Lung (tissue), 12 donors: ENCODE data around the gene SH2D7. TPM values are rescaled to one million over a fixed set of nuclear protein-coding genes. Genes with fewer than 3 reads are reported as not detected.

Experiments used
- ATAC-seq: fragments of 200-7000 bp; cut with Tn5 transposase; one replicate; pipeline ENCODE4 v1.9.1; 2020; ENCODE audit warnings: moderate number of reproducible peaks; ENCODE audit not compliant: insufficient read depth, low FRiP score
- DNase-seq, 3 donors: peaks; one replicate each; pipeline ENCODE4 v3.0.0-alpha.2; 2013 to 2017
- H3K27ac ChIP-seq, 2 donors: one replicate each; pipeline ENCODE4 v1.5.1; 2013; ENCODE audit warnings: mild to moderate bottlenecking in 2 of 2, moderate library complexity in 2 of 2, control low read depth in 1 of 2, inconsistent platforms in 1 of 2, low read depth in 1 of 2, low read length in 1 of 2
- H3K27me3 ChIP-seq, 3 donors: one replicate each; pipeline ENCODE4 v1.5.1; 2013; ENCODE audit warnings: low read length in 2 of 3; ENCODE audit not compliant: control insufficient read depth in 3 of 3, insufficient read depth in 3 of 3
- H3K36me3 ChIP-seq, 4 donors: one replicate each; pipeline ENCODE4 v1.5.1; 2013; ENCODE audit warnings: low read length in 4 of 4, mild to moderate bottlenecking in 1 of 4, moderate library complexity in 1 of 4; ENCODE audit not compliant: control insufficient read depth in 4 of 4, insufficient read depth in 4 of 4
- H3K4me1 ChIP-seq, 5 donors: one replicate each; pipeline ENCODE4 v1.5.1; 2013; ENCODE audit warnings: low read length in 5 of 5, mild to moderate bottlenecking in 2 of 5, moderate library complexity in 1 of 5; ENCODE audit not compliant: control insufficient read depth in 5 of 5, insufficient read depth in 5 of 5
- H3K4me3 ChIP-seq: one replicate; pipeline ENCODE4 v1.5.1; 2013; ENCODE audit warnings: mild to moderate bottlenecking, control low read depth, moderate library complexity
- H3K9ac ChIP-seq, 2 donors: one replicate each; pipeline ENCODE4 v1.5.1; 2013; ENCODE audit warnings: low read length in 2 of 2, control low read depth in 1 of 2; ENCODE audit not compliant: insufficient read depth in 1 of 2
- H3K9me3 ChIP-seq, 4 donors: one replicate each; pipeline ENCODE4 v1.5.1; 2013; ENCODE audit warnings: low read length in 3 of 4, mild to moderate bottlenecking in 1 of 4, moderate library complexity in 1 of 4; ENCODE audit not compliant: control insufficient read depth in 4 of 4, insufficient read depth in 3 of 4
- CTCF ChIP-seq: IDR thresholded peaks from 2 replicates; pipeline ENCODE4 v1.5.1; 2012; ENCODE audit warnings: mild to moderate bottlenecking; ENCODE audit errors: control extremely low read depth, extremely low read depth
- WGBS, 2 donors: extraction: QIAGEN DNeasy Blood & Tissue Kit; methylation state at CpG; one replicate each; pipeline ENCODE4 v1.1.7; 2013; 5-methylcytosine and 5-hydroxymethylcytosine counted together
- polyA plus RNA-seq, 2 donors: library from polyadenylated mRNA; stranded (reverse); fragments of 200-250 nt; gene quantifications; one replicate each; pipeline ENCODE4 v1.2.1, GENCODE V29; 2013
- total RNA-seq, 2 donors: library from RNA; depleted of rRNA in 1 of 2; stranded (reverse); fragments of >200 nt in 1 of 2; gene quantifications; one replicate each; pipeline ENCODE4 v1.2.1, GENCODE V29; 2014 to 2021
- donor health status: control.
- donor health status: control.
- donor health status: Bipolar disorder and iron deficiency.
- donor health status: healthy.
- donor health status: DM: yes; HTN: yes; CAD: no.

SH2D7 gene
- total and polyA plus RNA-seq, 4 donors, result 0.04 to 0.25 TPM; not detected in 2

- ATAC-seq, result no peak
- H3K9ac ChIP-seq, result no peak overlapping the region
- H3K36me3 ChIP-seq, result no peaks in the 10 kb centered on the region
- no peak for TF ChIP-seq CTCF
- no peaks in the 10 kb centered on the region for H3K9me3 ChIP-seq
- no peak overlapping the region for H3K27ac ChIP-seq
- no peak overlapping the region for H3K4me3 ChIP-seq
- peaks cover 0 to 15% (median 3%) of the 10 kb centered on the region in 5 donors for H3K4me1 ChIP-seq
- WGBS, 2 donors, result 86 to 93% methylated on average over 4 of the region's 4 CpGs
- H3K27me3 ChIP-seq, result no peaks in the 10 kb centered on the region
- DNase-seq, result no peak
Measured at GRCh38 chr15:78146425-78147154, 54.2 kb downstream of the SH2D7 start.

GRCh38 chr15:78147566-78147965, 55.2 kb downstream of the SH2D7 start:
- H3K4me3 ChIP-seq, result no peak overlapping the region
- H3K9me3 ChIP-seq, result no peaks in the 10 kb centered on the region
- WGBS, 2 donors, result 93 to 99% methylated on average over 6 of the region's 6 CpGs
- H3K27me3 ChIP-seq, result no peaks in the 10 kb centered on the region
- no peaks in the 10 kb centered on the region for H3K36me3 ChIP-seq
- peaks cover 0 to 15% (median 3%) of the 10 kb centered on the region in 5 donors for H3K4me1 ChIP-seq
- TF ChIP-seq CTCF, result no peak
- peak overlapping the region in 1 of 2 donors; percentile 35 for H3K27ac ChIP-seq
- ATAC-seq, result no peak
- H3K9ac ChIP-seq, result no peak overlapping the region
- no peak for DNase-seq

- TF ChIP-seq CTCF, result no peak
- H3K4me3 ChIP-seq, result peak overlapping the region; percentile 38
- no peak for ATAC-seq
- no peaks in the 10 kb centered on the region for H3K36me3 ChIP-seq
- H3K4me1 ChIP-seq, result peaks cover 0 to 15% (median 5%) of the 10 kb centered on the region in 5 donors
- DNase-seq, result peak in 1 of 3 donors; percentile 18
- 12 to 20% methylated on average over 14 of the region's 14 CpGs for WGBS, 2 donors
- peak overlapping the region in 1 of 2 donors; percentile 43 for H3K9ac ChIP-seq
- no peaks in the 10 kb centered on the region for H3K9me3 ChIP-seq
- H3K27ac ChIP-seq, result peak overlapping the region in 1 of 2 donors; percentile 58
- H3K27me3 ChIP-seq, result no peaks in the 10 kb centered on the region
Measured at GRCh38 chr15:78148392-78149067, 56.2 kb downstream of the SH2D7 start.
